HepG2 (cell line): Measurements from ENCODE around the gene ANKRD61.
"Not testable (repeated sequence)": the region's sequence is repeated elsewhere in the genome, so short reads cannot be mapped to it uniquely, and the experiment has no call there.

ENCODE experiments used
- RFXANK ChIP-seq: IDR thresholded peaks from 2 replicates; pipeline ENCODE4 v1.6.1; 2016
- SMC3 ChIP-seq: IDR thresholded peaks from 2 replicates; pipeline ENCODE4 v1.6.1; 2011; ENCODE audit warnings: low read length, improper control_type of control experiment
- TAF1 ChIP-seq: sonication (generic); formaldehyde crosslinking; IDR thresholded peaks from 2 replicates; pipeline ENCODE4 v1.4.0; 2020; ENCODE audit warnings: missing genetic modification reagents
- TOE1 ChIP-seq: sonication (generic); formaldehyde crosslinking; IDR thresholded peaks from 2 replicates; pipeline ENCODE4 v1.4.0; 2020; ENCODE audit warnings: mild to moderate bottlenecking, missing genetic modification reagents
- TSC22D2 ChIP-seq: sonication (generic); formaldehyde crosslinking; IDR thresholded peaks from 2 replicates; pipeline ENCODE4 v1.5.1; 2020; ENCODE audit warnings: missing genetic modification reagents, mild to moderate bottlenecking, borderline replicate concordance
- ZEB1 ChIP-seq: IDR thresholded peaks from 2 replicates; pipeline ENCODE4 v1.6.1; 2012; ENCODE audit warnings: mild to moderate bottlenecking, low read depth, inconsistent platforms; ENCODE audit not compliant: insufficient replicate concordance
- ZNF180 ChIP-seq: sonication (generic); formaldehyde crosslinking; IDR thresholded peaks from 2 replicates; pipeline ENCODE4 v1.4.0; 2020; ENCODE audit warnings: low read depth, missing genetic modification reagents, borderline replicate concordance
- ZNF510 ChIP-seq: sonication (generic); formaldehyde crosslinking; IDR thresholded peaks from 2 replicates; pipeline ENCODE4 v1.4.0; 2020; ENCODE audit warnings: low read depth, mild to moderate bottlenecking, missing genetic modification reagents
- ZNF703 ChIP-seq: sonication (generic); formaldehyde crosslinking; IDR thresholded peaks from 2 replicates; pipeline ENCODE4 v1.5.1; 2020; ENCODE audit warnings: missing genetic modification reagents, mild to moderate bottlenecking, moderate library complexity, borderline replicate concordance
- TF ChIP-seq, protein P1 (sequence below): sonication (generic); formaldehyde crosslinking; IDR thresholded peaks from 2 replicates; pipeline ENCODE4 v1.5.1; 2020; ENCODE audit warnings: missing genetic modification reagents, mild to moderate bottlenecking, borderline replicate concordance
- TF ChIP-seq, protein P2 (sequence below), 2 experiments: IDR thresholded peaks; 2 replicates each; pipeline ENCODE4 v1.6.1; 2011 to 2012; ENCODE audit warnings: low read length in 2 of 2, borderline replicate concordance in 1 of 2, low read depth in 1 of 2, mild to moderate bottlenecking in 1 of 2, moderate library complexity in 1 of 2

DNA sequence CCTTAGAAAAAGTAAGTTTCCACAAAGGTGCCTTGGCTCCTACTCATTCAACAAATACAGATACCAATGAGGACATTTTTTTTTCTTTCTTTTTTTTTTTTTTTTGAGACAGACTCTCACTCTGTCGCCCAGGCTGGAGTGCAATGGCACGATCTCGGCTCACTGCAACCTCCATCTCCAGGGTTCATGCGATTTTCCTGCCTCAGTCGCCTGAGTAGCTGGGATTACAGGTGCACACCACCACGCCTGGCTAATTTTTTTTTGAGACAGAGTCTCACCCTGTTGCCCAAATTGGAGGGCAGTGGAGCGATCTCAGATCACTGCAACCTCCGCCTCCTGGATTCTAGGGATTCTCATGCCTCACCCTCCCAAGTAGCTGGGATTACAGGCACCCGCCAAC, 20.0 kb downstream of the ANKRD61 start:
- not testable (repeated sequence) for TF ChIP-seq ZNF180 (CRISPR knock-in tag); TAF1 (CRISPR knock-in tag); SMC3; TOE1 (CRISPR knock-in tag); RFXANK; ZEB1; TSC22D2 (CRISPR knock-in tag); ZNF510; ZNF703 (CRISPR knock-in tag)
- TF ChIP-seq, protein P1, sequence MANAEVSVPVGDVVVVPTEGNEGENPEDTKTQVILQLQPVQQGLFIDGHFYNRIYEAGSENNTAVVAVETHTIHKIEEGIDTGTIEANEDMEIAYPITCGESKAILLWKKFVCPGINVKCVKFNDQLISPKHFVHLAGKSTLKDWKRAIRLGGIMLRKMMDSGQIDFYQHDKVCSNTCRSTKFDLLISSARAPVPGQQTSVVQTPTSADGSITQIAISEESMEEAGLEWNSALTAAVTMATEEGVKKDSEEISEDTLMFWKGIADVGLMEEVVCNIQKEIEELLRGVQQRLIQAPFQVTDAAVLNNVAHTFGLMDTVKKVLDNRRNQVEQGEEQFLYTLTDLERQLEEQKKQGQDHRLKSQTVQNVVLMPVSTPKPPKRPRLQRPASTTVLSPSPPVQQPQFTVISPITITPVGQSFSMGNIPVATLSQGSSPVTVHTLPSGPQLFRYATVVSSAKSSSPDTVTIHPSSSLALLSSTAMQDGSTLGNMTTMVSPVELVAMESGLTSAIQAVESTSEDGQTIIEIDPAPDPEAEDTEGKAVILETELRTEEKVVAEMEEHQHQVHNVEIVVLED (CRISPR knock-in tag), result not testable (repeated sequence)
- TF ChIP-seq, protein P2, sequence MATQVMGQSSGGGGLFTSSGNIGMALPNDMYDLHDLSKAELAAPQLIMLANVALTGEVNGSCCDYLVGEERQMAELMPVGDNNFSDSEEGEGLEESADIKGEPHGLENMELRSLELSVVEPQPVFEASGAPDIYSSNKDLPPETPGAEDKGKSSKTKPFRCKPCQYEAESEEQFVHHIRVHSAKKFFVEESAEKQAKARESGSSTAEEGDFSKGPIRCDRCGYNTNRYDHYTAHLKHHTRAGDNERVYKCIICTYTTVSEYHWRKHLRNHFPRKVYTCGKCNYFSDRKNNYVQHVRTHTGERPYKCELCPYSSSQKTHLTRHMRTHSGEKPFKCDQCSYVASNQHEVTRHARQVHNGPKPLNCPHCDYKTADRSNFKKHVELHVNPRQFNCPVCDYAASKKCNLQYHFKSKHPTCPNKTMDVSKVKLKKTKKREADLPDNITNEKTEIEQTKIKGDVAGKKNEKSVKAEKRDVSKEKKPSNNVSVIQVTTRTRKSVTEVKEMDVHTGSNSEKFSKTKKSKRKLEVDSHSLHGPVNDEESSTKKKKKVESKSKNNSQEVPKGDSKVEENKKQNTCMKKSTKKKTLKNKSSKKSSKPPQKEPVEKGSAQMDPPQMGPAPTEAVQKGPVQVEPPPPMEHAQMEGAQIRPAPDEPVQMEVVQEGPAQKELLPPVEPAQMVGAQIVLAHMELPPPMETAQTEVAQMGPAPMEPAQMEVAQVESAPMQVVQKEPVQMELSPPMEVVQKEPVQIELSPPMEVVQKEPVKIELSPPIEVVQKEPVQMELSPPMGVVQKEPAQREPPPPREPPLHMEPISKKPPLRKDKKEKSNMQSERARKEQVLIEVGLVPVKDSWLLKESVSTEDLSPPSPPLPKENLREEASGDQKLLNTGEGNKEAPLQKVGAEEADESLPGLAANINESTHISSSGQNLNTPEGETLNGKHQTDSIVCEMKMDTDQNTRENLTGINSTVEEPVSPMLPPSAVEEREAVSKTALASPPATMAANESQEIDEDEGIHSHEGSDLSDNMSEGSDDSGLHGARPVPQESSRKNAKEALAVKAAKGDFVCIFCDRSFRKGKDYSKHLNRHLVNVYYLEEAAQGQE (IDR thresholded peaks at IDR 0.05; ENCODE audit: borderline replicate concordance in 1 of 2, low read depth in 1 of 2, low read length in 2 of 2), result not testable (repeated sequence)
